Subcutaneous abdominal adipose tissue (tissue), 5 donors: Measurements from ENCODE around the gene PDE7B.

Experiments
- H3K27ac ChIP-seq: one replicate; pipeline ENCODE4 v1.7.0; 2013; ENCODE audit warnings: low read depth, mild to moderate bottlenecking, inconsistent platforms, low read length, moderate library complexity
- H3K27me3 ChIP-seq, 5 donors: one replicate each; pipeline ENCODE4 v1.7.0; 2013; ENCODE audit warnings: low read length in 5 of 5, inconsistent platforms in 1 of 5; ENCODE audit not compliant: control insufficient read depth in 5 of 5, insufficient read depth in 4 of 5
- H3K36me3 ChIP-seq, 5 donors: one replicate each; pipeline ENCODE4 v1.7.0; 2013; ENCODE audit warnings: low read length in 5 of 5; ENCODE audit not compliant: control insufficient read depth in 5 of 5, insufficient read depth in 5 of 5
- H3K4me1 ChIP-seq, 5 donors: one replicate each; pipeline ENCODE4 v1.7.0; 2013; ENCODE audit warnings: low read length in 5 of 5, mild to moderate bottlenecking in 3 of 5, moderate library complexity in 1 of 5; ENCODE audit not compliant: control insufficient read depth in 5 of 5, insufficient read depth in 5 of 5
- H3K4me3 ChIP-seq, 5 donors: one replicate each; pipeline ENCODE4 v1.7.0; 2013; ENCODE audit warnings: low read length in 5 of 5, low read depth in 1 of 5
- H3K9ac ChIP-seq, 5 donors: one replicate each; pipeline ENCODE4 v1.7.0; 2013; ENCODE audit warnings: low read length in 5 of 5, mild to moderate bottlenecking in 4 of 5, moderate library complexity in 3 of 5
- H3K9me3 ChIP-seq, 5 donors: one replicate each; pipeline ENCODE4 v1.7.0; 2013; ENCODE audit warnings: low read length in 5 of 5; ENCODE audit not compliant: control insufficient read depth in 5 of 5
- donor health status: healthy.
- donor health status: healthy.
- donor health status: healthy.
- donor health status: healthy.
- donor health status: healthy.

The PDE7B gene

DNA sequence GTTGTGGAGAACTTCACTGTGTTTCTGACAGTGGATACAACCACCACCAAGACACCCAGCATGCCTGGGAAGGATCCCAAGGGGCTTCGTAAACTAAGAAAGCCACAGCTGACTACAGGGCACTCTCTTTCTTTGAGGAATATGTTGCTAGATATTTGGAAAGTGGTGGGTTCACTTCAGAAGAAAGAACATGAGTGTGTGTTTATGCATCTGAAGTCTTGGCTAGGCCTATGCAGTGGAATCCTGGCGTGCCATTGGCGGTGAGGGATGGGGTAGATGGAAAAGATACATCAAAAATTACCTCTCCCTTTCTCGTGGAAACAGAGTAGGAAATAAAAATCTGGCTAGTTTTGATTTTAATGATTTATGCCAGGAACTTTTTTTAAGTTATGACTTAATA lies 187.7 kb downstream of the PDE7B start:
- no peak overlapping the region for H3K9ac ChIP-seq
- no peaks in the 10 kb centered on the region for H3K9me3 ChIP-seq
- H3K4me3 ChIP-seq = peak overlapping the region in 4 of 5 donors; percentile 35 to 67 (median 64)
- no peaks in the 10 kb centered on the region for H3K36me3 ChIP-seq
- peaks cover 2 to 60% (median 31%) of the 10 kb centered on the region in 5 donors for H3K4me1 ChIP-seq
- no peaks in the 10 kb centered on the region for H3K27me3 ChIP-seq
- peak overlapping the region; percentile 26 for H3K27ac ChIP-seq

DNA sequence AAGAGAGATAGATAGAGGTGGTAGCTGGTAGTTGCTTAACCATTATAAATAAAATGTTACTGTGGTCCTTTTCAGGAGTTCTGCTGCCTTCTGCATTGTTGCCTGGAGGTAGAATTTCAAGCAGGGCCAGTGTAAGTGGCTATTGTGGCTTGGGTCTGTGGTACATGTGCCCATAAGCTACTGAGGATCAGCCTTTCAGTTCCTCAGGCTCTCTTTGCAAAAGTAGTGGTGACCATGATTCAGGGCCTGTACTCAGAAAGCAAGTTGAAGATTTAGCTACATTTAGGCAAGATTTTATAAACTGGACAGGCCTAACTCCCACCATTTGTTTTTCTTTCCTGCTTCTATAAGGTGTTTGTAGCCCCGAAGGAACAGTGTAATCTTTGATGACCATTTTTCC lies 199.0 kb downstream of the PDE7B start:
- H3K9ac ChIP-seq = peak overlapping the region in 1 of 5 donors; percentile 30

DNA sequence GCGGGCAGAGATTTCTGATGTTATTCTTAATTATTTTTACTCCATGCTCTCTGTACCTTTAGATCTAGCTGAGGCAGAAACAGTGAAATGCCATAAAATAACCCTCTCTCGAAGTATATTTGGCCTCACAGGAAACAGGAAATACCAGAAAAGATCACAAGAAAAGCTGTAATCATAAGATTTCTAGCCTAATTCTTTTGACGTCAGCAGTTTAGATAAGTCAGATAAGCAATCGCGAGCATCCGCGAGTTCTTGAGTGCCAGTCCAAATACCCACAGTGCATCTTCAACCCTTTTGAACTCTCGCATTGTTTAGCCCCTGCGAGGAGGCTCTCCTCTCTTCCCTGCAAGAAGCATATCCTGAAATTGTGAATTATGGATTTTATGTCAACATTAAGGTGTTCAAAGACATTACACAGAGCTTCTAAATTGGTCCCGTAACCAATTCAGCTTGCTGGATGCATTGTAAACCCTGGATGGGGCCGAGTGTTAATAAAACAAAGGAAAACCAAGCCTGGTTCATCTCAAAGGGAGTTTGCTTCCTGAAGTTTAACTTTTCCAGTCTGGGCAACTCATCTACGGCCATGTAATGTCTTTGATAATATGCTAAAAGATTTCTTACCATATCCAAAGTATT lies 199.8 kb downstream of the PDE7B start:
- H3K9ac ChIP-seq = no peak overlapping the region
- peak overlapping the region; percentile 35 for H3K27ac ChIP-seq
- peaks cover 0 to 2% (median 0%) of the 10 kb centered on the region in 5 donors for H3K36me3 ChIP-seq
- H3K4me3 ChIP-seq = peak overlapping the region in 1 of 5 donors; percentile 8
- H3K27me3 ChIP-seq = no peaks in the 10 kb centered on the region
- H3K9me3 ChIP-seq = no peaks in the 10 kb centered on the region
- peaks cover 0 to 18% (median 12%) of the 10 kb centered on the region in 5 donors for H3K4me1 ChIP-seq

More for the DNA sequence above, 199.0 kb downstream of the PDE7B start:
- Histone ChIP-seq H3K9me3 (no peaks in the 10 kb centered on the region), H3K27me3 (no peaks in the 10 kb centered on the region), H3K36me3 (peaks cover 0 to 2% (median 0%) of the 10 kb centered on the region in 5 donors), H3K4me1 (peaks cover 0 to 18% (median 12%) of the 10 kb centered on the region in 5 donors), H3K27ac (peak overlapping the region; percentile 35), H3K4me3 (no peak overlapping the region)

DNA sequence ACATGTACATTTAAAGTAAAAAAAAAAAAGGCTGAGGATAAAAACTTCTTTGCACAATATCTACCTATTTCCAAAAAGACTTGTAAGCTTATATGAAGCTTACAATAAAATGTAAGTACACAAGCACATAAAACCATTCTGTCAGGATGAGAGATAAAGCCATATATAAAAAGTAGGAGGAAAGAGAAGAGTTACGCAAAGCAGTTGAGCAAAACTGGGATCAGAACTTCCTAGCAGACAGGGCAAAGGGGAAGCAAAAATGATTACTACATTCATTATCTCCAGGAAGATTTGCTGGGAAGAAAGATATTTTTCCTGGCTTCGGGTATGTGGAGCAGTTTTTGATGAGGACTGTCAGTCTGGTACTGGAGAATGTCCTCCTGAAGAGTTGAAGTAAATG lies 200.5 kb downstream of the PDE7B start:
- Histone ChIP-seq H3K27ac (no peak overlapping the region), H3K9me3 (no peaks in the 10 kb centered on the region), H3K27me3 (no peaks in the 10 kb centered on the region), H3K36me3 (peaks cover 0 to 2% (median 0%) of the 10 kb centered on the region in 5 donors), H3K4me3 (no peak overlapping the region), H3K4me1 (peaks cover 0 to 18% (median 12%) of the 10 kb centered on the region in 5 donors), H3K9ac (no peak overlapping the region)

DNA sequence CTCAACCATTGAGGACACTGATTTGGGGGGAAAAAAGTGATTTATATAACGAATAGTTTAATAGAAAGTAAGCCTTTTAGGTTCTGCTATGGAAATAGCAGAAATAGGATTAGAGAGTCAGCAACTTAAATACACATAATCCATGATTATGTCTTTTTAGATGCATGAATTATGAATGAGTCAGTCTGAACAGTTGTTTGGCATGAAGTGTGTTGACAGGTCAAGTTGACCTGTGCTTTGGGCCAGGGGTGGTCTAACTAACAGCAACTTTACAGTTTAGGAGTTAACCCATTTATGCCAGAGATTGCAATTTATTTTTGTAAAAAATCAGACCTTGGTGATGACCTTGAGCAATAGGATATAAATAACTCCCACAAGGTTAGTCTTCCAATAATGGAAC lies 207.4 kb downstream of the PDE7B start:
- H3K9ac ChIP-seq = no peak overlapping the region
- H3K27ac ChIP-seq = no peak overlapping the region

DNA sequence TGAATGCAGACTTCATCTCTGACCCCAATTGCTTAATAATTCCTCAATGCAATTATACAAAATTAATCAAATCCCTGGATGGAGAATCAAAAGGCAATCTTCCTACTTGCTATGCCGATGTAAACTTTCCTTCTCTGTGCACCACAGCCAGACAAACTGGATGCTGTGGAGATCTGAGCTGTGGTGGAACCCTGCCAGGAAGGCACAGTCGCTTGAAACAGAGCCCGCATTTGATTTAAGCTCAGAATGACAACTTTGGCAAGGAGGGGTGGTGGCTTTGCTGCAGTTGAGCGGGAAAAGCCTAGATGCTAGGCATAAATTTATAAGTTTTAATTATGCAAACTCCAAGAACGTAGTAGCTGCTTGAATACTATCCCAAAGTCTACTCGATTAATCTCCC lies 207.8 kb downstream of the PDE7B start:
- H3K4me3 ChIP-seq = no peak overlapping the region
- H3K27ac ChIP-seq = no peak overlapping the region

More for the DNA sequence above, 207.4 kb downstream of the PDE7B start:
- H3K27me3 ChIP-seq = no peaks in the 10 kb centered on the region
- peaks cover 0 to 8% (median 3%) of the 10 kb centered on the region in 5 donors for H3K4me1 ChIP-seq
- no peaks in the 10 kb centered on the region for H3K9me3 ChIP-seq
- H3K4me3 ChIP-seq = no peak overlapping the region
- H3K36me3 ChIP-seq = no peaks in the 10 kb centered on the region

DNA sequence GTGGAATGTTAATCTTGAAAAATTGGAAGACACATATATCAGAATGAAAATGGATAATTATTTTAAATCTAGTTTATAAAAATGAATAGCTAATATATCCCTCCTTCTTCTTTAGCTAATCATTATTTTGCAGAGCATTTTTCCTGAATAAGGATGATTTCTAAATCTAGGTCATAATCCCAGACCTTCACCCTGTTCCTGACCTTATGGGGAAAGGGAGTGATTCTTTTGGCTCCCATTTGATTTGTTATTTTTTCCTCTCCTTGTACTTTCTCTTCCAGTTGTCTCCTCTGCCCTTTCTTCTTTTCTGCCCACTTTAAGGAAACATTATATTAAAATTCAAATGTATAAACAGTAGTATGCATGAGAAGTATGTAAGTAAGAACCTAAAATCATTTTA lies 208.6 kb downstream of the PDE7B start:
- no peak overlapping the region for H3K9ac ChIP-seq
- peaks cover 0 to 8% (median 3%) of the 10 kb centered on the region in 5 donors for H3K4me1 ChIP-seq
- H3K4me3 ChIP-seq = no peak overlapping the region
- H3K27me3 ChIP-seq = no peaks in the 10 kb centered on the region
- H3K9me3 ChIP-seq = no peaks in the 10 kb centered on the region
- no peaks in the 10 kb centered on the region for H3K36me3 ChIP-seq
- no peak overlapping the region for H3K27ac ChIP-seq

More for the DNA sequence above, 207.8 kb downstream of the PDE7B start:
- Histone ChIP-seq H3K36me3 (no peaks in the 10 kb centered on the region), H3K9me3 (no peaks in the 10 kb centered on the region), H3K27me3 (no peaks in the 10 kb centered on the region), H3K9ac (no peak overlapping the region), H3K4me1 (peaks cover 0 to 8% (median 3%) of the 10 kb centered on the region in 5 donors)

DNA sequence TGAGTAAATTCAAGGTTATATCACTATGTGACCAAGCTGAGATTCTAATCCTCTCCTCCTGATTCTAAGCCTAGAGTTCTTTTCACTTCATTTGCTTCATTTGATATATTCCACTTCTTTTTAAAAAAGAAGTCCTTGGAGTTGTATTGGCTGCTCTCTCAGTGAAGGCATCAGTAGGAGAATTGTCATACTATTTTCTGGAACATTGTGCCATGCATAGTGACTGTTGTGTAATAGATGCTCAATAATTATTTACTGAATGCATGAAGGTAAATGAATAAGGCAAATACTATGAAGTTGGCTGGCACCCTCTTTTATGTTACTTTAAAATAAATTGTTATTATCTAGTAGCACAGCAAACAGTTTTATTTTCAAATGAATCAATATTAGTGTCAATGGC lies 209.3 kb downstream of the PDE7B start:
- no peak overlapping the region for H3K9ac ChIP-seq
- H3K4me1 ChIP-seq = peaks cover 0 to 8% (median 3%) of the 10 kb centered on the region in 5 donors
- no peak overlapping the region for H3K4me3 ChIP-seq
- no peaks in the 10 kb centered on the region for H3K27me3 ChIP-seq
- no peaks in the 10 kb centered on the region for H3K36me3 ChIP-seq
- H3K9me3 ChIP-seq = no peaks in the 10 kb centered on the region
- no peak overlapping the region for H3K27ac ChIP-seq

DNA sequence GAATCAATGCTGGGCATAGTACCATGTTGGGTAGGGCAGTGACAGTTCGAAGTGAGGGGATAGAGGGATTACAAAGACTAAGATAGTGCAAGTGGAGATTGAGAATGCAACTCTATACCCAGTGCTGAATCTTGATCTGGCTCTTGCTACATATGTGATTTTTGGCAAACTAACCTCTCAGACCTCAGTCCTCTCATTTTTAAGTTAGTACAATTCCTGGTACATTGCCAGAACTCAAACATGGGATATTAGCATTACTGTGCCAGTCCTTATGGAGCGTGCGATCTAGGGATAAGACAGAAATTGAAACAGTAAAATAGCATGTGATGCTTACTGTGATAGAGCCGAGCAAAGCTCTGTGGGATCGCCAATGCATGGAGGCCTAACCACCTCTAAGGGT lies 210.2 kb downstream of the PDE7B start:
- peaks cover 0 to 8% (median 3%) of the 10 kb centered on the region in 5 donors for H3K4me1 ChIP-seq
- H3K4me3 ChIP-seq = no peak overlapping the region
- H3K36me3 ChIP-seq = no peaks in the 10 kb centered on the region
- H3K27ac ChIP-seq = no peak overlapping the region
- no peak overlapping the region for H3K9ac ChIP-seq
- H3K9me3 ChIP-seq = no peaks in the 10 kb centered on the region
- no peaks in the 10 kb centered on the region for H3K27me3 ChIP-seq

DNA sequence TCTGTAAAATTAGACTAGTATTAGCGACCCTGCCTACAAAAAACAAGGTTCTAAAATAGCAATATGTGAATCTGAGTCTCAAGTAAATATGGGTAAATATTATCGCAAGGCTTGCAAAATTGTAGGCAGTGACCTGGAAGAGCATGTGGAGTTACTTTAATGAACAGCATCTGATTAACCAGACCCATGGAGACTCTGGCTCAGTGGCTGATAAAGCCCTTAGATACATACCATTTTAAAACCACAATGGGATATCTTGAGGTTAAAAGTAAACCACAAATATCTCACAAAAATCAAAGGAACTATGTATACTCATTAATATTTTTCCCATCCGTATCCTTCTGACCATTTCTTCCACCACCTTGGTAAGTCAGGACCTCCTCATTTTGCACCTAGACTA lies 211.6 kb downstream of the PDE7B start:
- no peaks in the 10 kb centered on the region for H3K36me3 ChIP-seq
- H3K9ac ChIP-seq = no peak overlapping the region
- no peaks in the 10 kb centered on the region for H3K9me3 ChIP-seq
- H3K27ac ChIP-seq = no peak overlapping the region
- no peak overlapping the region for H3K4me3 ChIP-seq
- H3K27me3 ChIP-seq = no peaks in the 10 kb centered on the region
- peaks cover 0 to 17% (median 3%) of the 10 kb centered on the region in 5 donors for H3K4me1 ChIP-seq
